HepG2 (cell line): Measurements from ENCODE around the gene TFPI. TPM values are rescaled to one million over a fixed set of nuclear protein-coding genes. Genes with fewer than 3 reads are reported as not detected.

ENCODE experiments used
- ARID5B ChIP-seq: IDR thresholded peaks from 2 replicates; pipeline ENCODE4 v1.4.0; 2020; ENCODE audit warnings: mild to moderate bottlenecking, missing genetic modification reagents
- ARNT ChIP-seq: fragments of 450-650 bp; IDR thresholded peaks from 2 replicates; pipeline ENCODE4 v1.6.1; 2017
- BRD4 ChIP-seq: sonication (generic); formaldehyde crosslinking; IDR thresholded peaks from 2 replicates; pipeline ENCODE4 v1.4.0; 2020; ENCODE audit warnings: missing genetic modification reagents
- EED ChIP-seq: sonication (generic); formaldehyde crosslinking; IDR thresholded peaks from 2 replicates; pipeline ENCODE4 v1.5.0; 2020; ENCODE audit warnings: mild to moderate bottlenecking, missing genetic modification reagents
- EHMT2 ChIP-seq: fragments of 200-600 bp; sonication (generic); IDR thresholded peaks from 2 replicates; pipeline ENCODE4 v1.7.0; 2017; ENCODE audit warnings: antibody characterized with exemption, low read depth, low read length, borderline replicate concordance
- FOXP1 ChIP-seq, 2 experiments: fragments of 450-650 bp in 1 of 2; IDR thresholded peaks; 2 replicates each; pipeline ENCODE4 v1.6.1; 2017 to 2018; ENCODE audit warnings: antibody characterized with exemption in 1 of 2
- FOXP4 ChIP-seq: sonication (generic); formaldehyde crosslinking; IDR thresholded peaks from 2 replicates; pipeline ENCODE4 v1.4.0; 2020; ENCODE audit warnings: missing genetic modification reagents
- GFI1 ChIP-seq: sonication (generic); formaldehyde crosslinking; IDR thresholded peaks from 2 replicates; pipeline ENCODE4 v1.5.0; 2020; ENCODE audit warnings: missing genetic modification reagents, mild to moderate bottlenecking, borderline replicate concordance
- HOXA5 ChIP-seq: sonication (generic); formaldehyde crosslinking; IDR thresholded peaks from 2 replicates; pipeline ENCODE4 v1.4.0; 2020; ENCODE audit warnings: missing genetic modification reagents
- NCOA2 ChIP-seq: sonication (generic); formaldehyde crosslinking; IDR thresholded peaks from 2 replicates; pipeline ENCODE4 v1.8.0; 2022; ENCODE audit warnings: inconsistent platforms
- NCOR1 ChIP-seq: fragments of 200-600 bp; sonication (generic); IDR thresholded peaks from 2 replicates; pipeline ENCODE4 v1.7.0; 2017; ENCODE audit warnings: antibody characterized with exemption, low read length, borderline replicate concordance
- NONO ChIP-seq, 2 experiments: fragments of 450-650 bp in 1 of 2; sonication (generic) in 1 of 2; formaldehyde crosslinking in 1 of 2; IDR thresholded peaks in 1 of 2; conservative IDR thresholded peaks in 1 of 2; 2 replicates each; pipeline versions ENCODE4 v1.6.1 to v1.8.0; 2017 to 2022; ENCODE audit warnings: mild to moderate bottlenecking in 1 of 2, missing genetic modification reagents in 1 of 2, moderate library complexity in 1 of 2
- NR2C2 ChIP-seq: sonication (generic); formaldehyde crosslinking; IDR thresholded peaks from 2 replicates; pipeline ENCODE4 v1.4.0; 2020; ENCODE audit warnings: missing genetic modification reagents, mild to moderate bottlenecking, moderate library complexity, borderline replicate concordance
- ONECUT2 ChIP-seq: sonication (generic); formaldehyde crosslinking; IDR thresholded peaks from 2 replicates; pipeline ENCODE4 v1.4.0; 2020; ENCODE audit warnings: missing genetic modification reagents
- RBM22 ChIP-seq: fragments of 200-400 bp; formaldehyde crosslinking; optimal IDR thresholded peaks from 2 replicates; pipeline ENCODE3; 2017; ENCODE audit warnings: mild to moderate bottlenecking, low read length, moderate library complexity
- REXO4 ChIP-seq: sonication (generic); formaldehyde crosslinking; IDR thresholded peaks from 2 replicates; pipeline ENCODE4 v1.8.0; 2022; ENCODE audit warnings: missing genetic modification reagents, mild to moderate bottlenecking, borderline replicate concordance
- SMC3 ChIP-seq: IDR thresholded peaks from 2 replicates; pipeline ENCODE4 v1.6.1; 2011; ENCODE audit warnings: low read length, improper control_type of control experiment
- SOX6 ChIP-seq, 2 experiments: fragments of 450-650 bp in 1 of 2; sonication (generic) in 1 of 2; formaldehyde crosslinking in 1 of 2; IDR thresholded peaks; 2 replicates each; pipeline versions ENCODE4 v1.4.0 to v1.6.1; 2017 to 2020; ENCODE audit warnings: antibody characterized with exemption in 1 of 2, mild to moderate bottlenecking in 1 of 2, missing genetic modification reagents in 1 of 2
- SRF ChIP-seq: IDR thresholded peaks from 2 replicates; pipeline ENCODE4 v1.6.1; 2011; ENCODE audit warnings: mild to moderate bottlenecking, low read depth, low read length, moderate library complexity
- XBP1 ChIP-seq: sonication (generic); formaldehyde crosslinking; IDR thresholded peaks from 2 replicates; pipeline ENCODE4 v1.5.0; 2020; ENCODE audit warnings: missing genetic modification reagents
- ZNF205 ChIP-seq: IDR thresholded peaks from 2 replicates; pipeline ENCODE4 v1.6.1; 2018; ENCODE audit warnings: missing biosample characterization, missing genetic modification reagents
- ZNF331 ChIP-seq: sonication (generic); formaldehyde crosslinking; IDR thresholded peaks from 2 replicates; pipeline ENCODE4 v1.4.0; 2020; ENCODE audit warnings: missing genetic modification reagents
- ZNF556 ChIP-seq: sonication (generic); formaldehyde crosslinking; IDR thresholded peaks from 2 replicates; pipeline ENCODE4 v1.4.0; 2020; ENCODE audit warnings: mild to moderate bottlenecking, missing genetic modification reagents, borderline replicate concordance
- ZNF670 ChIP-seq: sonication (generic); formaldehyde crosslinking; IDR thresholded peaks from 2 replicates; pipeline ENCODE4 v1.8.0; 2022; ENCODE audit warnings: mild to moderate bottlenecking, missing genetic modification reagents, borderline replicate concordance
- ZNF703 ChIP-seq: sonication (generic); formaldehyde crosslinking; IDR thresholded peaks from 2 replicates; pipeline ENCODE4 v1.5.1; 2020; ENCODE audit warnings: missing genetic modification reagents, mild to moderate bottlenecking, moderate library complexity, borderline replicate concordance
- polyA plus RNA-seq, 8 experiments: library from polyadenylated mRNA; depleted of rRNA in 3 of 8; stranded (reverse) in 7 of 8; unstranded in 1 of 8; fragments of >200 nt; fragmentation: Illumina TruSeq in 4 of 8; extraction: Trizol in 4 of 8; gene quantifications; 2 replicates each; pipeline versions ENCODE4 v1.2.1 to v1.2.3, GENCODE V29; 2011 to 2016; ENCODE audit warnings: low read depth in 4 of 8, missing spikeins in 1 of 8, mixed read lengths in 1 of 8; ENCODE audit not compliant: insufficient read depth in 1 of 8
- total RNA-seq, 5 experiments: library from RNA; depleted of rRNA; stranded (reverse); fragments of >200 nt; fragmentation: Illumina TruSeq; extraction: Trizol; gene quantifications; 2 replicates each; pipeline ENCODE4 v1.2.3, GENCODE V29; 2016; ENCODE audit warnings: low read depth in 1 of 5

The TFPI gene
- total and polyA plus RNA-seq, 2 of the 13 experiments (the other 11 are each of a cell fraction or from before 2014, with no cell fraction given) = 301 to 436 TPM

GRCh38 chr2:187549951-187550555, 4.2 kb downstream of the TFPI start (continued):
- TF ChIP-seq ARID5B (CRISPR knock-in tag) = peak; percentile 98
- TF ChIP-seq ARNT = no peak
- peak; percentile 87 for TF ChIP-seq RBM22
- TF ChIP-seq SMC3 = peak; percentile 22; the same call in 1 of the 2 replicates
- peak; percentile 82; the same call in 1 of the 2 replicates for TF ChIP-seq HOXA5
- TF ChIP-seq GFI1 (CRISPR knock-in tag) = peak; percentile 87; the same call in 1 of the 2 replicates
- peak; percentile 51; the same call in 1 of the 2 replicates for TF ChIP-seq NR2C2 (CRISPR knock-in tag)
- TF ChIP-seq ZNF205 (CRISPR knock-in tag) = 0 out of 2 replicates have a peak, but pooled peaks have one; percentile 55
- 0 out of 2 replicates have a peak, but pooled peaks have one; percentile 51 for TF ChIP-seq EHMT2
- TF ChIP-seq SRF = 0 out of 2 replicates have a peak, but pooled peaks have one; percentile 31
- no peak for TF ChIP-seq REXO4
- TF ChIP-seq XBP1 (CRISPR knock-in tag) = 0 out of 2 replicates have a peak, but pooled peaks have one; percentile 27
- 0 out of 2 replicates have a peak, but pooled peaks have one; percentile 61 for TF ChIP-seq BRD4
- peak; percentile 97 for TF ChIP-seq FOXP4 (CRISPR knock-in tag)
- TF ChIP-seq FOXP1 (IDR thresholded peaks at IDR 0.05) = peak; percentile 70
- peak; percentile 97 for TF ChIP-seq FOXP1 (CRISPR knock-in tag; IDR thresholded peaks at IDR 0.05)
- no peak for TF ChIP-seq ZNF556
- no peak for TF ChIP-seq ZNF703 (CRISPR knock-in tag)
- no peak for TF ChIP-seq SOX6 (IDR thresholded peaks at IDR 0.05)
- TF ChIP-seq SOX6 (CRISPR knock-in tag; IDR thresholded peaks at IDR 0.05) = peak; percentile 98
- TF ChIP-seq NONO (IDR thresholded peaks at IDR 0.05) = no peak
- peak; percentile 22 for TF ChIP-seq NONO (CRISPR knock-in tag; conservative IDR thresholded peaks at IDR 0.05)
- TF ChIP-seq ONECUT2 (CRISPR knock-in tag) = peak; percentile 93
- TF ChIP-seq NCOR1 = peak; percentile 89; the same call in 1 of the 2 replicates
- TF ChIP-seq ZNF331 (CRISPR knock-in tag) = peak; percentile 57; the same call in 1 of the 2 replicates
- peak; percentile 93 for TF ChIP-seq NCOA2 (CRISPR knock-in tag)
- TF ChIP-seq EED (CRISPR knock-in tag) = no peak
- TF ChIP-seq ZNF670 (CRISPR knock-in tag) = peak; percentile 59; the same call in 1 of the 2 replicates
